NCI-H146 (cell line): ENCODE measurements around the gene TRMT112.
"Not testable (repeated sequence)": the region's sequence is repeated elsewhere in the genome, so short reads cannot be mapped to it uniquely, and the experiment has no call there.

Source experiments
- DNase-seq: peaks from one replicate; lab custom pipeline; 2025; lab: John Stamatoyannopoulos, UW

The TRMT112 gene

GRCh38 chr11:64331569-64332371 is 14.4 kb upstream of the TRMT112 start:
- DNase-seq = no peak

- DNase-seq = no peak
These were observed 13.5 kb upstream of the TRMT112 start for GRCh38 chr11:64330888-64331287.

GRCh38 chr11:64327993-64328392 is 10.6 kb upstream of the TRMT112 start:
- no peak for DNase-seq

- no peak for DNase-seq
These were observed 10.0 kb upstream of the TRMT112 start for GRCh38 chr11:64327375-64327774.

GRCh38 chr11:64324692-64325469 is 7.5 kb upstream of the TRMT112 start:
- DNase-seq = no peak

- DNase-seq = not testable (repeated sequence)
These were observed 6.6 kb upstream of the TRMT112 start for GRCh38 chr11:64323984-64324383.

- no peak for DNase-seq
These were observed 6.0 kb upstream of the TRMT112 start for GRCh38 chr11:64323373-64323772.

- no peak for DNase-seq
These were observed 5.5 kb upstream of the TRMT112 start for GRCh38 chr11:64322925-64323260.

GRCh38 chr11:64321533-64321932 is 4.2 kb upstream of the TRMT112 start:
- no peak for DNase-seq

GRCh38 chr11:64321026-64321425 is 3.7 kb upstream of the TRMT112 start:
- no peak for DNase-seq

- no peak for DNase-seq
These were observed 3.2 kb upstream of the TRMT112 start for GRCh38 chr11:64320556-64320955.

- peak; percentile 10 for DNase-seq
These were observed 1.7 kb upstream of the TRMT112 start for GRCh38 chr11:64318766-64319761.

GRCh38 chr11:64317961-64318765 is 804 bp upstream of the TRMT112 start, which contains the start of gene PRDX5:
PRDX5 (plus strand) TSS chr11:64318121; CDS start chr11:64318216, 95 bp downstream.
- DNase-seq = peak; percentile 96

GRCh38 chr11:64316672-64317324 is 561 bp downstream of the TRMT112 start:
- DNase-seq = peak; percentile 69

GRCh38 chr11:64315667-64316526 is 1.5 kb downstream of the TRMT112 start:
- DNase-seq = not testable (repeated sequence)

GRCh38 chr11:64314805-64315561 is 2.4 kb downstream of the TRMT112 start:
- no peak for DNase-seq

GRCh38 chr11:64314146-64314804 is 3.1 kb downstream of the TRMT112 start:
- DNase-seq = no peak

- DNase-seq = no peak
These were observed 3.7 kb downstream of the TRMT112 start for GRCh38 chr11:64313491-64314145.
